CD4-positive, alpha-beta T cell treated with Interleukin-17A for 4 hours (primary cell): ENCODE data around the gene FBXO27.
"Not testable (repeated sequence)": the region's sequence is repeated elsewhere in the genome, so short reads cannot be mapped to it uniquely, and the experiment has no call there.

ENCODE experiments used
- DNase-seq: peaks from one replicate; pipeline ENCODE4 v3.0.0-alpha.2; 2020; ENCODE audit warnings: mixed read lengths

FBXO27 gene

GRCh38 chr19:39032063-39032918, at the start of gene FBXO27:
Gene FBXO27, minus strand, starts transcription at chr19:39032549. Its CDS starts 322 bp downstream, at chr19:39032227.
- peak; percentile 29 for DNase-seq

GRCh38 chr19:39080431-39080830, 48.1 kb upstream of the FBXO27 start:
- DNase-seq: no peak

- DNase-seq: no peak
These were observed 46.3 kb upstream of the FBXO27 start for GRCh38 chr19:39078436-39079200.

- DNase-seq: no peak
These were observed 45.0 kb upstream of the FBXO27 start for GRCh38 chr19:39077323-39077722.

GRCh38 chr19:39074942-39075341, 42.6 kb upstream of the FBXO27 start:
- DNase-seq: no peak

GRCh38 chr19:39074205-39074692, 41.9 kb upstream of the FBXO27 start:
- DNase-seq: no peak

- no peak for DNase-seq
These were observed 38.5 kb upstream of the FBXO27 start for GRCh38 chr19:39070888-39071287.

- DNase-seq: not testable (repeated sequence)
These were observed 35.9 kb upstream of the FBXO27 start for GRCh38 chr19:39068259-39068658.

GRCh38 chr19:39067104-39067503, 34.8 kb upstream of the FBXO27 start:
- no peak for DNase-seq

GRCh38 chr19:39065928-39066327, 33.6 kb upstream of the FBXO27 start:
- no peak for DNase-seq

- no peak for DNase-seq
These were observed 32.1 kb upstream of the FBXO27 start for GRCh38 chr19:39064405-39064804.

GRCh38 chr19:39060171-39060570, 27.8 kb upstream of the FBXO27 start:
- no peak for DNase-seq

- no peak for DNase-seq
These were observed 27.0 kb upstream of the FBXO27 start for GRCh38 chr19:39059302-39059701.

- no peak for DNase-seq
These were observed 25.3 kb upstream of the FBXO27 start for GRCh38 chr19:39057615-39058014.

- no peak for DNase-seq
These were observed 21.7 kb upstream of the FBXO27 start for GRCh38 chr19:39054091-39054470.

- DNase-seq: no peak
These were observed 21.1 kb upstream of the FBXO27 start for GRCh38 chr19:39053276-39054090.

GRCh38 chr19:39052846-39053245, 20.5 kb upstream of the FBXO27 start:
- no peak for DNase-seq

GRCh38 chr19:39052243-39052746, 19.9 kb upstream of the FBXO27 start:
- peak; percentile 82 for DNase-seq

- DNase-seq: no peak
These were observed 14.7 kb upstream of the FBXO27 start for GRCh38 chr19:39047073-39047472.

GRCh38 chr19:39046037-39046821, 13.9 kb upstream of the FBXO27 start:
- no peak for DNase-seq

- DNase-seq: no peak
These were observed 13.2 kb upstream of the FBXO27 start for GRCh38 chr19:39045506-39045905.

- peak; percentile 4 for DNase-seq
These were observed 5.7 kb upstream of the FBXO27 start for GRCh38 chr19:39038098-39038497.
